HG03575 (cell line): Measurements from ENCODE around the gene CEACAM19.
"Not testable (repeated sequence)": the region's sequence is repeated elsewhere in the genome, so short reads cannot be mapped to it uniquely, and the experiment has no call there.

Experiments used
- ATAC-seq: cut with Tn5 transposase; IDR thresholded peaks from one replicate; pipeline ENCODE4 v1.9.1; 2021; ENCODE audit not compliant: unreplicated experiment, insufficient number of reproducible peaks, low FRiP score; ENCODE audit errors: extremely low read depth

The CEACAM19 gene

DNA sequence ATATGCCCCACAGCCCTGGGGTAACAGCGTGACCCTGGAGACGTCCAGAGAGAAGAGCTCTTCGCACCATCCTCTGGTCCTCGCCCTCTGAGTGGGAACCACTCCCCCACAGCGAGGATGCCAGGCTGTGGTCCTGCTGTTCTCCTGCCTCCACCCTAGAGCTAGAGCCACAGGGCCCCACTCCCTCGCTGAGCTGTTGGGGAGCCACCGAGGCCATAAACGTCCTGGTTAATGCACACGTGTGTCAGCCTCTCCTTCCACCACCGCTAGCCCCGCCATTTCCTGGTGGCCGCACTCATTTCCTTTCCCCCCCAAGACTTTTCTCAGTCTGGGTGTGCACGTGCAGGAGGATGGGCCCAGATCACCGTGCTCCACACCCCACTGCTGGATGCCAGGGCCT lies 39.2 kb downstream of the CEACAM19 start:
- no peak for ATAC-seq

DNA sequence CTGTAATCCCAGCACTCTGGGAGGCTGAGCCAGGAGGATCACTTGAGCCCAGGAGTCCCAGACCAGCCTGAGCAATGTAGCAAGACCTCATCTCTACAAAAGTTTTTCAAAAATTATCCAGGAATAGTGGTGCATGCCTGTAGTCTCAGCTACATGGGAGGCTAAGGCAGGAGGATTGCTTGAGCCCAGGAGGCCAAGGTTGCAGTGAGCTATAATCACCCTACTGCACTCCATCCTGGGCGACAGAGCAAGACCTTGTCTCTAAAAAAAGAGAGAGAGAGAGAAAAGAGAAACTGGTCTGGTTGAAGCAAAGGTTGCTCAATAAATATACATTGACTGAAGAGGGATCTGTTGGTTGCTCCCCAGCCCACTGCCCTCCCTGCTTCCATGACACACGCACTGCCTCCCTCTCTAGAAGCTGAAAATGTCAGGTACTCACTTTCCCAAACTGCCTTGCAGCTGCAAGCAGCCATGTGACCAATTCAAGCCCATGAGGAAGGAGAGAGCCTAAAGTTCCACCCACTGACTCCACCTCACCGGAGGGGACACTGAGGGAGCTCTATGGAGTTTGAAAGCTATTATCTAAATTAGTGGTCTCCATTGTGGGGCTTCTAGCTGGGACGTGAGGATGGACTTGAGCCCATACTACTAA lies 41.7 kb downstream of the CEACAM19 start:
- ATAC-seq: no peak

DNA sequence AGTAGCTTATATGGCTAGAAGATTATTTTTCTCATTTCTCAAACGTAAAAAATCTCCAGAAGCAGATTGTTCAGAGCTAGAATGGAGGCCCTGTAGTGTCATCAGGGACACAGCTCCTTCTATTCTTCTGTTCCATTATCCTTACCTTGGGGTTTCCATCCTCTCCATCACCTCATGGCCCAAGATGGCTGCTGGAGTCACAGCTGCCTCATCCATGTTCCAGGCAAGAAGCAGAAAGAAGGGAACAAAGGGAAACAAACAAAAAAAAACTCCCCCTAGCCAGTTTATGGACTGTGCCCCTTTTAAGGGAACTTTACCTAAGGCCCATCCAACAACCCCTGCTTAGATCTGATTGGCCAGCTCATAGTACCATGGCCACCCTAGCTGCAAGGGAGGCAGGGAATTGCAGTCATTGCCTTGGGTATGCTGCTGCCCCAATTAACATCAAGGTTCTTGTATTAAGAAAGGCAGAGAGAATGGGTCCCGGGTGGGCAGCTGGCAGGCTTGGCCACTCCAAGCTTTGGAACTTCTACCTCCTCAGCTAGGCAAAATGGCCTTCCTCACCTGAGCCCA lies 43.4 kb downstream of the CEACAM19 start:
- ATAC-seq: no peak

DNA sequence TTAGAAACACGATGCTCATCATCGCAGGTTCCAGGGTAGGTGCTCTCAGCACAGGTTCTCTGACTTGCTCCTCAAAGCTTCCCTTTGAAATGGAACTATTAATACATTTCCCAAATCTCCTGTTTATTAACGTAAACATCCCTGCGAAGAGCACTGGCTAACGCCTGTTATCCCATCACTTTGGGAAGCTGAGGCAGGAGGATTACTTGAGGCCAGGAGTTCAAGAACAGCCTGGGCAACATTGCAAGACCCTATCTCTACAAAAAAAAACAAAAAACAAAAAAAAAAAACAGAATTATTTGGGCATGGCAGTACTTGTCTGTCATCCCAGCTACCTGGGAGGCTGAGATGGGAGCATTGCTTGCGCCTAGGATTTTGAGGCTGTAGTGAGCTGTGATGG lies 46.3 kb downstream of the CEACAM19 start:
- no peak for ATAC-seq

DNA sequence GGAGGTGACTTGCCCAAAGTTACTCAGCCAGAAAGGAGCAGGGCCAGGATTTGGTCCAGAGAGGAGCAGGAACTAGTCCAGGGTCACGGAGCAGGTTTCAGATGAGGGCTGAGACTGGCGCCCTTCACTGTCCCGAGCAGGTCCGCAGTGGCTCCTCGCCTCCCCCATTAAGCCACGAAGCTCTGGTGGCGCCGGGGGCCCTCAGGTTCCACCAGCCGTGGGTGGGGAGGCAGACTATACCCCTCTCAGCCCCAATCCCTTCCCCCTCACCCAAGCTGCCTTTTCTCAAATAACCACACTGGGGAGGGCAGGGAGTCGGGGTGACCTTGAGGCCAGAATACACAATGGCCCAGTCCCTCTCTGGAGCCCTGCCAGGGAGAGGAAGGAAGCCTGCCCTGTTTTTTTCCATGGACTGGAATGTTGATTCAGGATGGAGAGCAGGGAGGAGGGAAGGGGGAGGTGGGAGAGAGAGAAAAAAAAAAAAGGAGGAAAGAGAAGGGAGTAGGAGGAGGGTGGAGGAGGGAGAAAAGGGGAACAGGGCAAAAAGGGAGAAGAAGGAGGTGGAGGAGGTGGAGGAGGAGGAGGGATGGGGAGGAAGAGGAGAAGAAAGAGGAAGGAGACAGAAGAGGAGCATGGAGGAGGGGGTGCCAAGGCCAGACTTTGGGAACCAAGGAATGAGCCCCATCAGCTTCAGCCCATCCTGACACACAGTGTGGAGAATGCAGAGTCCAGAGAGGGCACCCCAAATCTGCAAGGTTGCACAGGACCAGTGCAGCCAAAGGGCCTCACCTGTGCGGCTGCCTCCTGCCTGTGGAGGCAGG lies 47.4 kb downstream of the CEACAM19 start:
- ATAC-seq: no peak

DNA sequence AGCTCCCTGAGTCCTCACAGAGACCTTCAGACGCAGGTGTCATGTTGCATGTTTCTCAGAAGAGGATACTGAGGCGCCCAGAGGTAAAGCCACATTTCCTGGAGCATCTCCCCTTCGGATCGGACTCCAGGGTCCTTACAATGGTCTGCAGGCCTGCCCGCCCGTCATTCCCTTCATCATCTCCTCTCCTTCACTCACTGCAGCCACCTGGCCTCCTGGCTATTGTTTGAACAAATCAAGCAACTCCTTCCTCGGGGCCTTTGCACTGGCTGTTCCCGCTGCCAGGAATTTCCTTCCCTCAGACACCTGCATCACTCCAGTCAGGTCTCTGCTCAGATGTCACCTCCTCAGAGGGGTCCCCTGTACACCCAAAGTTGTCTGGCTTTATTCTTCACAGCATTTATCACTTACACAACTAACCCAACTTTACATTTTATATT lies 48.0 kb downstream of the CEACAM19 start:
- ATAC-seq: no peak

DNA sequence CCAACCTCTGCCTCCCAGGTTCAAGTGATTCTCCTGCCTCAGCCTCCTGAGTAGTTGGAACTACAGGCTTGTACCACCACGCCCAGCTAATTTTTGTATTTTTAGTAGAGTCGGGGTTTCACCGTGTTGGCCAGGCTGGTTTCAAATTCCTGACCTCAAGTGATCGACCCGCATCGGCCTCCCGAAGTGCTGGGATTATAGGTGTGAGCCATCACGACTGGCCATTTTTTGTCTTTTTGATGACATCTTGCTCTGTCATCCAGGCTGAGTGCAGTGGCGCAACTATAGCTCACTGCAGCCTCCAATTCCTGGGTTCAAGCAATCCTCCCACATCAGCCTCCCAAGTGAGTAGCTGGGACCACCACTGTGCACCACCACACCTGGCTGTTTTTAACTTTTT lies 49.1 kb downstream of the CEACAM19 start:
- not testable (repeated sequence) for ATAC-seq

DNA sequence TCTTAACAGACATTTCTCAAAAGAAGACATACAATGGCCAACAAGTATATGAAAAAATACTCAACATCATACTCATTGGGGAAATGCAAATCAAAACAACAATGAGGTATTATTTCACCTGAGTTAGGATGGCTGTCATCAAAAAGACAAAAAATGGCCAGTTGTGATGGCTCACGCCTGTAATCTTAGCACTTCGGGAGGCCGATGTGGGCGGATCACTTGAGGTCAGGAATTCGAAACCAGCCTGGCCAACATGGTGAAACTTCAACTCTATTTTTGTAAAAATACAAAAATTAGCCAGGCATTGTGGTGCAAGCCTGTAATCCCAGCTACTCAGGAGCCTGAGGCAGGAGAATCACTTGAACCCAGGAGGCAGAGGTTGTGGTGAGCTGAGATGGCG lies 49.7 kb downstream of the CEACAM19 start:
- no peak for ATAC-seq

DNA sequence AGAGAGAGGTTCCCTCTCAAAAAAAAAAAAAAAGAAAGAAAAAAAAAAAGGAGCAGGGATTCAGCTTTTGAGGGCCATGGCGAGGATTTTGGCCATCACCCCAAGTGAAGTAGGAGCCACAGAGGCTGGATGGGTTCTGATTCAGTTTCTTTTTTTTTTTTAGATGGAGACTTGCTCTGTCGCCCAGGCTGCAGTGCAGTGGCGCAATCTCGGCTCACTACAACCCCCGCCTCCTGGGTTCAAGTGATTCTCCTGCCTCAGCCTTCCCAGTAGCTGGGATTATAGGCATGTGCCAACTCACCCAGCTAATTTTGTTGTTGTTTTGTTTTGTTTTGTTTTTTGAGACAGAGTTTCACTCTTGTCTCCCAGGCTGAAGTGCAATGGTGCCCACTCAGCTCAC lies 50.1 kb downstream of the CEACAM19 start:
- not testable (repeated sequence) for ATAC-seq

DNA sequence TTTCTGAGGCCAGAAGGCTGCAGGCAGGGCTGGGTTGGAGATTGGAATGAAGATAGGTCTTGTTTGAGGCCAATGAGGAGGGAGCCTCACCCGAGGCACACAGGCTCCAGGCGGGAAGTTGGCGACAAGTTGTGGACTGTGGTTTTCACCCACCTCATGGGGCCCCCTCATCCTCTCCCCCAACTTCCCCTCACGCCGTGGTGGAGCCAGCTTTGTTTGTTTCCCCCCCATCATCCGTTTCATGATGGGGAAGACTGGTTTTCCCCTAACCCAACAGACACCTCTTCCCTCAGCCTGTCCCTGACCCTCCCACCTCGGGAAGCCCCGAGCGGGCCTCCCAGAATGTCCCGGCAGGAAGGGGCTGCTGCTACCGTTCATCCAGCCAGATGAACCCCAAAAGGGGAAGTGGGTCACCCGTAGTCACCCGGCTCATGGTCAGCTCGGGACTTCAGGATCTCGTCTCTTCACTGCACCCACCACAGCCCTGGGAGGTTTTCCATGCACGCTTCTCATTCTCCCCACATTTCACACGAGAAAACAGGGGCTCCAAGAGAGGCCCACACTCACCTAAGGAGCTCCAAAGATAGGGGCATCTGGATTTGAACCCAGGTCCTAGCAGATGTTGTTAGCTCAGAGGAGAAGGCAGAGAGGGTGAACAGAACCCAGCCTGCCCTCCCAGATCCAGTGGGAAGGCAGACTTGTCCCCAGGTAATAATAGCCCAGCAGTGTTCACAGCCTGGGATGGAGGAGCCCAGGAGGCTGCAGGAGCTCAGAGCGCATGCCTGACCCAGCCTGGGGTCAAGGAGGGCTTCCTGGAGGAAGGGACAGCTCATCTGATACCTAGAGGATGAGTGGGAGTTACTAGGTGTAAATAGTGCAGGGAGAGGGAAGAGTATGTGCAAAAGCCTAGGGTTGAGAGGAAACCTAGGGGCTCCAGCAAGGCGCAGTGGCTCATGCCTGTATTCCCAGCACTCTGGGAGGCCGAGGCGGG lies 51.1 kb downstream of the CEACAM19 start:
- no peak for ATAC-seq

DNA sequence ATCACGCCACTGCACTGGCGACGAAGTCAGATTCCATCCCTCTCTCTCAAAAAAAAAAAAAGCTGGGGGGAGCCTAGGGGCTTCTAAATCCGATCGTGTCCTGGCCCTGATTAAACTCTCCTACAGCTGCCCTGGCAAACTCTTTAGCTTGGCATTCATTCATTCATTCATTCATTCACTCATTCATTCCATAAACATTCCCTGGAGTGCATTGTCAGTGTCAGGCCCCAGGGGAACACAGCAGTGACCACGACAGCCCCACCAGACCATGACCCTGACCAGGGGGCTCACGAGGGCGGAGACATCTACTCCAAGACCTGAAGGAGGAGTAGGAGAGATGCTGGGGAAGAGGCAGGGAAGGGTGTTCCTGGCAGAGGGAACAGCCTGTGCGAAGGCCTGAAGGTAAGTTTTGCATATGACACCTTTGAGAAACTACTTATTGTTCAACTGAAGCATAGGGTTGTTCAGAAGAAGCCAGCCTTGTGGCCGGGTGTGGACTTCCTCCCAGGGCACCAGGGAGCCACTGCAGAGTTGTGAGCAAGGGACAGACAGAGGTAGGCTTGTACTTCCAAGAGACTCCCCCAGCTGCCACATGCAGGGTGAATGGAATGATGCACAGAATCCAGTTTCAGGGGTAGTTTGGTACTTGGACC lies 52.1 kb downstream of the CEACAM19 start:
- ATAC-seq: no peak

DNA sequence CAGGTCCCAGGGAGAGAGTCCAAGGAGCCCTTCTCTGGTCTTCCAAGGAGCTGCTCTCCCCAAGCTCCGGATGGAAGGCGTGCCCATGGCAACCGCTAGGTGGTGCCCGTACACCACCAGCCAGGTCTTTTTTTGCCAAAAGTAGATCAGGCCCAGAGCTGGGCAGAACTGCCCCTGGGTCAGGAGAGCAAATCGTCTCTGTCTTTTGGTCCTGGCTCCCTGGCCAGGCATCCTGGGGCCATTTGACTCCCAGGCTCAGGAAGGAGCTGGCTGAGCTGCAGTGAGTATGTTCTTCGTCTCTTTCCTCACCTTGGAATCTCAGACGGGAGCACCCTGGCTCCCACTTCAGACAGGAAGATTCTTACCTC lies 52.7 kb downstream of the CEACAM19 start:
- ATAC-seq: no peak

DNA sequence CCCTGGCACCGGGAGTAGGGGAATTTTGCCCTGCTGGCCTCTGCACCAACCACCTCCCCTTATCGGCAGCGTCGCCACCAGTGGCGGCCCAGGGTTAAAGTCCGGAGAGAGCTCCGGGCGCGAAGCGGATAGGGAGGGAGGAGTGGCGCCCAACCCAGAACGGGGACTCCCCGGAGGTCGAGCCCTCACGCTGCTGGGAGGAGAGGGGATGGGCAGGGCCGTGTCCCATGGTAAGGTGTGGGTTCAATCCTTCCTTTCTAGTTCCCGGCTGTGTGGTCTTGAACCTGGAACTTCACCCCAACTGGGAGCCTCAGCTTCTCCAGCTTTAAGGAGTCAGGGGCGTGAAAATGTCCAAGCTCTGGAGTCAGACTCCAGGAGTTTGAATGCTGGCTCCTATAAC lies 54.0 kb downstream of the CEACAM19 start:
- no peak for ATAC-seq

DNA sequence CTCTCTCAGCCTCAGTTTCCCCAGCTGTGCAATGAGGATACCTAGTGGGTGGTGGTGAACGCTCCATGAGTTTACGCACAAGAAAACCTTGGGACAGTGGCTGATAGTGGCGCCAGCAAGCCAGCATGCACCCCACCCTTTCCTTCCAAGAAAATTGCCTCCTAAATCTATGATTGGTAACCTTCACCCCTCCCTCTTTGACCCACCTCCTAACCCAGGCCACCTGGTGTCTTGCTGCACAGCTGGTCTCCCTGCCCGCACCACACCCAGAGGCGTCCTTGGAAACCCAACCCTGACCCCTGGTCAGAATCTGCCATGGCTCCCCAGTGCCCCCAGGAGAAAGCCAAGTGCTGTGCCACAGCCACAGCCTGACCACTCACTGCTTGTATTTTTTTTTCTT lies 54.4 kb downstream of the CEACAM19 start:
- no peak for ATAC-seq

DNA sequence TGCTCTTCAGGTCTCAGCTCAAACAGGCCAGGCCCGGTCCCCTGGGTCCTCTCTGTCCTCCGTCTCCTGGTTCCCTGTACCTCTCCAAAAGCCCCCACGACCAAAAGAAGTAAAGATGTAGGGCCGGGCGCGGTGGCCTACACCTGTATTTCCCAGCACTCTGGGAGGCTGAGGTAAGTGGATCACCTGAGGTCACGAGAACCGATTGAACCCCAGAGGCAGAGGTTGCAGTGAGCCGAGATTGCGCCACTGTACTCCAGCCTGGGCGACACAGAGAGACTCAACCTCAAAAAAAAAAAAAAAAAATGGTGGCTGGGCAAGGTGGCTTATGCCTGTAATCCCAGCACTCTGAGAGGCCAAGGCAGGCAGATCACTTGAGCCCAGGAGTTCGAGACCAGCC lies 55.2 kb downstream of the CEACAM19 start:
- ATAC-seq: no peak

DNA sequence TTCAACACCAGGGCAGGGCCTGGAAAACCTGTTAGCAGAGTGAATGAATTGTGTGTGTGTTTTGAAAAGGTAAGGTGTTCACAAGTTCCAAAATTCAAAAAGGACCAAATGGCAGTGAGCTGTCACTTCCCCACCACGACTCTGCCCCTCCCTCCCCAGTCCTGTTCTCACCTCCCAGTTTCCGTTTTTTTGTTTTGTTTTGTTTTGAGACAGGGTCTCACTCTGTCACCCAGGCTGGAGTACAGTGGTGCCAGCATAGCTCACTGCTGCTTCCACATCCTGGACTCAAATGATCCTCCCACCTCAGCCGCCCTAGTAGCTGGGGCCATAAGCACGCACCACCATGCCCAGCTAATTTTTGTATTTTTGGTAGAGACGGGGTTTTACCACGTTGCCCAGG lies 56.9 kb downstream of the CEACAM19 start:
- no peak for ATAC-seq

DNA sequence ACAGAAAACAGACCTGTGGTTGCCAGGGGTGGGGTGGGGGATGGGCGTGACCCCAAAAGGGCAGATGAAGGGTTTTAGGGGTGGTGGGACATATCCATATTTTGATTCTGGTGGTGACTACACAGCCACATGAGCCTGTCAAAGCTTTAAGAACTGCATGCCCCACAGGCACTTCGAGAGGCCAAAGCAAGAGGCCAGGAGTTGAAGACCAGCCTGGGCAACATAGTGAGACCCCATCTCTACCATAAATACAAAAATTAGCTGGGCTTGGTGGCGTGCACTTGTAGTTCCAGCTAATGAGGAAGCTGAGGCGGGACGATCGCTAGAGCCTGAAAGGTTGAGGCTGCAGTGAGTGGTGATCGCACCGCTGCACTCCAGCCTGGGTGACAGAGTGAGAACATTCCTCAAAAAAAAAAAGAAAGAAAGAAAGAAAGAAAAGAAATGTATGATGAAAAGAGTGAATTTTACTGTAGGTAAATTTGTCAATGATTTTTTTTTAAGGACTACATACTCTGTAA lies 58.3 kb downstream of the CEACAM19 start:
- no peak for ATAC-seq

DNA sequence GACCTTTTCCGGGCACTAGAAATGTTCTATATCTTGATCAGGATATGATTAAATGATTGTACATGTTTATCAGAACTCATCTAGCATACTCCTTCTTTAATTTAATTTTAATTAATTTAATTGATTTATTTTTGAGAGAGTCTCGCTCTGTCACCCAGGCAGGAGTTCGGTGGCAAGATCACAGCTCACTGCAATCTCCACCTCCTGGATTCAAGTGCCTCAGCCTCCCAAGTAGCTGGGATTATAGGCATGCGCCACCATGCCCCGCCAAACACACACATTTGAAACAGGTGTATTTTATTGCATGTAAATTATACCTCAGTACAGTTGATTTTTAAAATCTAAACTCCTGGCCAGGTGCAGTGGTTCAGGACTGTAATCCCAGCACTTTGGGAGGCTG lies 59.8 kb downstream of the CEACAM19 start:
- no peak for ATAC-seq

DNA sequence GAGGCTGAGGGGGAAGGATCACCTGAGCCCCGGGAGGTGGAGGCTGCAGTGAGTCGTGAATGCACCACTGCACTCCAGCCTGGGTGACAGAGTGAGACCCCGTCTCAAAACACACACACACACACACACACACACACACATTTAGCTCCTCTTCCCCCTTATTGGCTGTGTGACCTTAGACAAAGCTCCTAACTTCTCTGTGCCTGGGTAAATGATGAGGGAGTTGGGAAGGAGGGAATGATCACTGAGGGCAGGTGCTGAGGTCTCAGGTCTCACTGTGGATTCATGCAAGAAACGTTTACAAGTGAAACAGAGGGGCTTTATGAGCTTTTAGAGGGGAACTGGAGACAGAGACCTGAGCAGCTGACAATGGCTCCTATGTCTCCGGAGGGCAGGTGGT lies 60.3 kb downstream of the CEACAM19 start:
- ATAC-seq: no peak
